ENCODE results near the gene RDH11.
"Not testable (repeated sequence)": the region's sequence is repeated elsewhere in the genome, so short reads cannot be mapped to it uniquely, and the experiment has no call there.

RDH11 gene

DNA sequence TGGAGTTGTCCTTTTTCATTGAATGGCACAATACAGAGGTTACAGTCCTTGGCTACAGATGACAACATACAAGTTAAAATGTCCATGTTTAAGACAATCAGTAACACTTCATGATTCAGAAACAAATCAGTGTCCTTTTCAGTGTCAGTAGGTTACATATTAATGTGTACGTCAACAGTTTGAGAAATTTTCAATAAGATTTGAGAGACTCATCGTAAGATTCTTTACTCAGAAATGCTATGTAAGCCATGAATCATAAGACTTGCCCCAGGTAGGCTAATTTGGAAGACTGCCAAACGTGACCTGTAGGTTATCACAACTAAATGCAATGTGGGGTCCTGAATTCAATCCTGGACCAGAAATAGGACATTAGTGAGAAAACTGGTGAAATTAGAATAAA, 9.6 kb upstream of the RDH11 start:
- no peaks in the 10 kb centered on the region for H3K4me1 ChIP-seq (ENCODE audit: control insufficient read depth, insufficient read depth, low read length, poor library complexity, severe bottlenecking)
- H3K4me3 ChIP-seq (ENCODE audit: insufficient read depth, low read depth, low read length, poor library complexity, severe bottlenecking) = no peak overlapping the region
- H3K27ac ChIP-seq (ENCODE audit: insufficient read depth, low read length, poor library complexity, severe bottlenecking) = no peak overlapping the region
- no peaks in the 10 kb centered on the region for H3K27me3 ChIP-seq (replicated peaks; ENCODE audit: control insufficient read depth, insufficient read depth, low read length, poor library complexity, severe bottlenecking)
- H3K9me3 ChIP-seq (ENCODE audit: control insufficient read depth, low read length) = no peaks in the 10 kb centered on the region
- H3K36me3 ChIP-seq (ENCODE audit: control insufficient read depth, insufficient read depth, low read length) = no peaks in the 10 kb centered on the region
- DNase-seq = no peak

GRCh38 chr14:67704484-67705089, 9.0 kb upstream of the RDH11 start:
- H3K27ac ChIP-seq (ENCODE audit: insufficient read depth, low read length, poor library complexity, severe bottlenecking) = no peak overlapping the region
- H3K36me3 ChIP-seq (ENCODE audit: control insufficient read depth, insufficient read depth, low read length) = no peaks in the 10 kb centered on the region
- DNase-seq = peak in 1 of 3 donors; percentile 8
- H3K27me3 ChIP-seq (replicated peaks; ENCODE audit: control insufficient read depth, insufficient read depth, low read length, poor library complexity, severe bottlenecking) = no peaks in the 10 kb centered on the region
- H3K4me1 ChIP-seq (ENCODE audit: control insufficient read depth, insufficient read depth, low read length, poor library complexity, severe bottlenecking) = no peaks in the 10 kb centered on the region
- H3K9me3 ChIP-seq (ENCODE audit: control insufficient read depth, low read length) = no peaks in the 10 kb centered on the region
- H3K4me3 ChIP-seq (ENCODE audit: insufficient read depth, low read depth, low read length, poor library complexity, severe bottlenecking) = no peak overlapping the region

DNA sequence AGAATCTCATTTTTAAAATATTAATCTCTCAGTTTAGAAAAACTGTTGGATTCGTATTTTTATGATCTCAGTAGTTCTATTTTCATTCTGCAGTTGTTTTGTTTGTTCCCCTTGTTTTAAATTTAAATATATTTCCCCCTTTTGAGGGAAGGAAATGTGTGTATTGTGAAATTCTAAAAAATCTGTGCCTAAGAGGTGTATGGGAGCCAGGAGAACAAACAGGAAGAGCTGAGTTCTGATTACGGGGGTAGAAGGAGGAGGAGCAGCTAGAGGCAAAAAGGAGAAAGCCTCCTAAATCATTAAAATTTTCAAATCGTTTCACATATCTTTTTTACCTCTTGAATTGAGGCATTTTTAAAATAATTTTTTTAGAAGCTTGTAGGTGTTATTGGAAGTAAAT, 8.4 kb upstream of the RDH11 start:
- H3K36me3 ChIP-seq (ENCODE audit: control insufficient read depth, insufficient read depth, low read length) = no peaks in the 10 kb centered on the region
- no peak overlapping the region for H3K27ac ChIP-seq (ENCODE audit: insufficient read depth, low read length, poor library complexity, severe bottlenecking)
- H3K27me3 ChIP-seq (replicated peaks; ENCODE audit: control insufficient read depth, insufficient read depth, low read length, poor library complexity, severe bottlenecking) = no peaks in the 10 kb centered on the region
- H3K4me1 ChIP-seq (ENCODE audit: control insufficient read depth, insufficient read depth, low read length, poor library complexity, severe bottlenecking) = no peaks in the 10 kb centered on the region
- no peaks in the 10 kb centered on the region for H3K9me3 ChIP-seq (ENCODE audit: control insufficient read depth, low read length)
- DNase-seq = no peak
- H3K4me3 ChIP-seq (ENCODE audit: insufficient read depth, low read depth, low read length, poor library complexity, severe bottlenecking) = no peak overlapping the region

- not testable (repeated sequence) for H3K9me3 ChIP-seq (ENCODE audit: control insufficient read depth, low read length); H3K36me3 ChIP-seq (ENCODE audit: control insufficient read depth, insufficient read depth, low read length); H3K4me3 ChIP-seq (ENCODE audit: insufficient read depth, low read depth, low read length, poor library complexity, severe bottlenecking); H3K27ac ChIP-seq (ENCODE audit: insufficient read depth, low read length, poor library complexity, severe bottlenecking); H3K27me3 ChIP-seq (replicated peaks; ENCODE audit: control insufficient read depth, insufficient read depth, low read length, poor library complexity, severe bottlenecking); DNase-seq; H3K4me1 ChIP-seq (ENCODE audit: control insufficient read depth, insufficient read depth, low read length, poor library complexity, severe bottlenecking)
These were observed 5.9 kb upstream of the RDH11 start, which contains the start of gene RDH12 for GRCh38 chr14:67701492-67701891. TSS of gene RDH12 (plus strand) at chr14:67701886. CDS start at chr14:67722643, 20,757 bp downstream.

GRCh38 chr14:67698179-67698578, 2.6 kb upstream of the RDH11 start:
- no peaks in the 10 kb centered on the region for H3K36me3 ChIP-seq (ENCODE audit: control insufficient read depth, insufficient read depth, low read length)
- no peak overlapping the region for H3K4me3 ChIP-seq (ENCODE audit: insufficient read depth, low read depth, low read length, poor library complexity, severe bottlenecking)
- H3K27ac ChIP-seq (ENCODE audit: insufficient read depth, low read length, poor library complexity, severe bottlenecking) = no peak overlapping the region
- peaks cover 3% of the 10 kb centered on the region for H3K4me1 ChIP-seq (ENCODE audit: control insufficient read depth, insufficient read depth, low read length, poor library complexity, severe bottlenecking)
- H3K9me3 ChIP-seq (ENCODE audit: control insufficient read depth, low read length) = no peaks in the 10 kb centered on the region
- DNase-seq = no peak
- H3K27me3 ChIP-seq (replicated peaks; ENCODE audit: control insufficient read depth, insufficient read depth, low read length, poor library complexity, severe bottlenecking) = no peaks in the 10 kb centered on the region

DNA sequence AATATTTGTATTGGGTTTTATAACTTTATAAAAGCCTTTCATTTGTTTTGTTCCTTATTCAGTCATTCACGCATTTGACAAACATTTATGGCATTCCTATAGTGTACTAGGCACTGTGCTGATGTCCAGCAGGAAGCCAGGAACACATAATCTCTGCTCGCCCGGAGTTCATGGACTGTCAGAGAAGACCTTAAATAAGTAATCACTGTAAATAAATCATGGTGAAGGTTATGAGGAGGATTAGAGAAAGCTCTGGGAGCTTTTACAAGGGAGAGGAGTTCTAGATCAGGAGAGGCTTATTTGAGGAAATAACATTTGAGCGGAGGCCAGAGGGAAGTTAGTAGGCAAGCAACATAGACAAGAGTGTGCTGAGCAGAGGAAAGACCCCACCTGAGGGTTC, 1.4 kb upstream of the RDH11 start:
- Histone ChIP-seq H3K4me3 (ENCODE audit: insufficient read depth, low read depth, low read length, poor library complexity, severe bottlenecking) (no peak overlapping the region), H3K27me3 (replicated peaks; ENCODE audit: control insufficient read depth, insufficient read depth, low read length, poor library complexity, severe bottlenecking) (no peaks in the 10 kb centered on the region), H3K36me3 (ENCODE audit: control insufficient read depth, insufficient read depth, low read length) (peaks cover 5% of the 10 kb centered on the region), H3K9me3 (ENCODE audit: control insufficient read depth, low read length) (no peaks in the 10 kb centered on the region), H3K27ac (ENCODE audit: insufficient read depth, low read length, poor library complexity, severe bottlenecking) (no peak overlapping the region), H3K4me1 (ENCODE audit: control insufficient read depth, insufficient read depth, low read length, poor library complexity, severe bottlenecking) (peaks cover 3% of the 10 kb centered on the region)
- DNase-seq = no peak

GRCh38 chr14:67694791-67695393, 672 bp downstream of the RDH11 start:
- peaks cover 25% of the 10 kb centered on the region for H3K36me3 ChIP-seq (ENCODE audit: control insufficient read depth, insufficient read depth, low read length)
- DNase-seq = peak; percentile 48 to 60 (median 53)
- H3K27ac ChIP-seq (ENCODE audit: insufficient read depth, low read length, poor library complexity, severe bottlenecking) = peak overlapping the region; percentile 70
- H3K4me3 ChIP-seq (ENCODE audit: insufficient read depth, low read depth, low read length, poor library complexity, severe bottlenecking) = peak overlapping the region; percentile 88
- H3K9me3 ChIP-seq (ENCODE audit: control insufficient read depth, low read length) = no peaks in the 10 kb centered on the region
- H3K4me1 ChIP-seq (ENCODE audit: control insufficient read depth, insufficient read depth, low read length, poor library complexity, severe bottlenecking) = peaks cover 3% of the 10 kb centered on the region
- no peaks in the 10 kb centered on the region for H3K27me3 ChIP-seq (replicated peaks; ENCODE audit: control insufficient read depth, insufficient read depth, low read length, poor library complexity, severe bottlenecking)

DNA sequence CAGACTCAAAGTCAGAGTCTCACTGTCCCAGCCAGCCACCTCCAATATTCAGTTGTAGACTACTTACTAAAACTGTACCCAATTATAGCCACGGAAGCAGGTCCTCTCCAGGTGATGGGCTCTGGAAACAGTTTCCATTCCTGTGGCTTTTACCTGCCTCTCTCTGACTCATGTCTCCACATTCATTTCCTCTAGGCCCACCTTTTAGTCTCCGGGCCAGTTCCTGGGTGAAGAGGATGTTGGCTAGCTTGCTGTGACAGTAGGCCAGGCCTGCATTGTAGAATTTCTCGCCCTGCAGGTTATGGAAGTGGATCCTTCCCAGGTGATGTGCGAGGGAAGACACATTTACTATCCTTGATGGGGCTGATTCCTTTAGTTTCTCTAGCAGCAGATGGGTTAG, 5.6 kb downstream of the RDH11 start:
- DNase-seq = no peak
- no peaks in the 10 kb centered on the region for H3K9me3 ChIP-seq (ENCODE audit: control insufficient read depth, low read length)
- H3K36me3 ChIP-seq (ENCODE audit: control insufficient read depth, insufficient read depth, low read length) = peaks cover 56% of the 10 kb centered on the region
- H3K27me3 ChIP-seq (replicated peaks; ENCODE audit: control insufficient read depth, insufficient read depth, low read length, poor library complexity, severe bottlenecking) = no peaks in the 10 kb centered on the region
- H3K4me3 ChIP-seq (ENCODE audit: insufficient read depth, low read depth, low read length, poor library complexity, severe bottlenecking) = no peak overlapping the region
- no peak overlapping the region for H3K27ac ChIP-seq (ENCODE audit: insufficient read depth, low read length, poor library complexity, severe bottlenecking)
- peaks cover 3% of the 10 kb centered on the region for H3K4me1 ChIP-seq (ENCODE audit: control insufficient read depth, insufficient read depth, low read length, poor library complexity, severe bottlenecking)

DNA sequence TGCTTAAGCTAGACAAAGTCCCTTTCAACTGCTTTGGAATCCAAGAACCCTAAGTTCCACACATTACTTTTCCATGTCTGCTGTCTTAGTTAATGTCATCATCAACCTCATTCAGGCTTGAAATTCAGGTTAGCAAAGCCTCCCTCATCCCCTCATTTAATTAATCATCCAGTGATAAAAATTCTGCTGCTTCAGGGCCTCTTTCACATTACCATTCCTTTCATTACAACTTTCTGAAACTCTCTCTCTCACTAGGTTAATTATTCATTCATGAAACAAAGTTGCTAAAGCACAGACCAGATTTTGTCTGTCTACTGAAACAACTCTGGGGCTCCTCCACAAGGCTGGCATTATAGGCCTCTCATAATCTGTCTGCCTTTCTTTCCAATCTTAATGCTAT, 11.7 kb downstream of the RDH11 start:
- H3K9me3 ChIP-seq (ENCODE audit: control insufficient read depth, low read length) = no peaks in the 10 kb centered on the region
- H3K27ac ChIP-seq (ENCODE audit: insufficient read depth, low read length, poor library complexity, severe bottlenecking) = no peak overlapping the region
- H3K4me3 ChIP-seq (ENCODE audit: insufficient read depth, low read depth, low read length, poor library complexity, severe bottlenecking) = no peak overlapping the region
- no peaks in the 10 kb centered on the region for H3K27me3 ChIP-seq (replicated peaks; ENCODE audit: control insufficient read depth, insufficient read depth, low read length, poor library complexity, severe bottlenecking)
- no peak for DNase-seq
- peaks cover 28% of the 10 kb centered on the region for H3K36me3 ChIP-seq (ENCODE audit: control insufficient read depth, insufficient read depth, low read length)
- H3K4me1 ChIP-seq (ENCODE audit: control insufficient read depth, insufficient read depth, low read length, poor library complexity, severe bottlenecking) = no peaks in the 10 kb centered on the region

GRCh38 chr14:67680941-67681340, 14.6 kb downstream of the RDH11 start:
- no peak overlapping the region for H3K4me3 ChIP-seq (ENCODE audit: insufficient read depth, low read depth, low read length, poor library complexity, severe bottlenecking)

More at GRCh38 chr14:67680941-67681340, 14.6 kb downstream of the RDH11 start:
- H3K27me3 ChIP-seq (replicated peaks; ENCODE audit: control insufficient read depth, insufficient read depth, low read length, poor library complexity, severe bottlenecking) = no peaks in the 10 kb centered on the region
- H3K9me3 ChIP-seq (ENCODE audit: control insufficient read depth, low read length) = no peaks in the 10 kb centered on the region
- H3K27ac ChIP-seq (ENCODE audit: insufficient read depth, low read length, poor library complexity, severe bottlenecking) = no peak overlapping the region
- no peaks in the 10 kb centered on the region for H3K4me1 ChIP-seq (ENCODE audit: control insufficient read depth, insufficient read depth, low read length, poor library complexity, severe bottlenecking)
- no peak for DNase-seq
- H3K36me3 ChIP-seq (ENCODE audit: control insufficient read depth, insufficient read depth, low read length) = peaks cover 22% of the 10 kb centered on the region
